ENCODE data around the gene NMNAT2. TPM values are rescaled to one million over a fixed set of nuclear protein-coding genes. Genes with fewer than 3 reads are reported as not detected.

Gene NMNAT2
- polyA plus RNA-seq, 1 experiment = 2.1 TPM

- TF ChIP-seq CTCF (IDR thresholded peaks at IDR 0.05; ENCODE audit: insufficient read depth, low read depth, low read length) = no peak
- DNase-seq (ENCODE audit: low read depth) = no peak
- POLR2A ChIA-PET = no interaction called here
- no peak overlapping the region for H3K4me3 ChIP-seq (ENCODE audit: low read depth, low read length)
- H3K27me3 ChIP-seq (ENCODE audit: control insufficient read depth, insufficient read depth, low read length) = no peaks in the 10 kb centered on the region; the same call in 1 of the 2 replicates
- CTCF ChIA-PET = no interaction called here
- H3K36me3 ChIP-seq (ENCODE audit: control insufficient read depth, insufficient read depth, low read length) = no peaks in the 10 kb centered on the region
Measured at GRCh38 chr1:183460596-183460995, 42.4 kb upstream of the NMNAT2 start.

- Histone ChIP-seq H3K27me3 (ENCODE audit: control insufficient read depth, insufficient read depth, low read length) (no peaks in the 10 kb centered on the region; the same call in 1 of the 2 replicates), H3K36me3 (ENCODE audit: control insufficient read depth, insufficient read depth, low read length) (no peaks in the 10 kb centered on the region), H3K4me3 (ENCODE audit: low read depth, low read length) (no peak overlapping the region)
- TF ChIP-seq CTCF (IDR thresholded peaks at IDR 0.05; ENCODE audit: insufficient read depth, low read depth, low read length) = no peak
- POLR2A ChIA-PET = no interaction called here
- no peak for DNase-seq (ENCODE audit: low read depth)
- CTCF ChIA-PET = no interaction called here
Measured at GRCh38 chr1:183457449-183457848, 39.3 kb upstream of the NMNAT2 start.

GRCh38 chr1:183456826-183457225 is 38.6 kb upstream of the NMNAT2 start:
- H3K36me3 ChIP-seq (ENCODE audit: control insufficient read depth, insufficient read depth, low read length) = no peaks in the 10 kb centered on the region
- H3K4me3 ChIP-seq (ENCODE audit: low read depth, low read length) = no peak overlapping the region
- CTCF ChIA-PET = no interaction called here
- no peak for DNase-seq (ENCODE audit: low read depth)
- H3K27me3 ChIP-seq (ENCODE audit: control insufficient read depth, insufficient read depth, low read length) = no peaks in the 10 kb centered on the region; the same call in 1 of the 2 replicates
- TF ChIP-seq CTCF (IDR thresholded peaks at IDR 0.05; ENCODE audit: insufficient read depth, low read depth, low read length) = no peak
- POLR2A ChIA-PET = no interaction called here

GRCh38 chr1:183454377-183454776 is 36.2 kb upstream of the NMNAT2 start:
- Histone ChIP-seq H3K4me3 (ENCODE audit: low read depth, low read length) (no peak overlapping the region), H3K27me3 (ENCODE audit: control insufficient read depth, insufficient read depth, low read length) (no peaks in the 10 kb centered on the region; the same call in 1 of the 2 replicates), H3K36me3 (ENCODE audit: control insufficient read depth, insufficient read depth, low read length) (no peaks in the 10 kb centered on the region)
- peak; percentile 34 for DNase-seq (ENCODE audit: low read depth)
- TF ChIP-seq CTCF (IDR thresholded peaks at IDR 0.05; ENCODE audit: insufficient read depth, low read depth, low read length) = no peak
- POLR2A ChIA-PET = no interaction called here
- CTCF ChIA-PET = no interaction called here

GRCh38 chr1:183450093-183450492 is 31.9 kb upstream of the NMNAT2 start:
- H3K27me3 ChIP-seq (ENCODE audit: control insufficient read depth, insufficient read depth, low read length) = no peaks in the 10 kb centered on the region
- DNase-seq (ENCODE audit: low read depth) = no peak
- TF ChIP-seq CTCF (IDR thresholded peaks at IDR 0.05; ENCODE audit: insufficient read depth, low read depth, low read length) = no peak
- POLR2A ChIA-PET = no interaction called here
- no peak overlapping the region for H3K4me3 ChIP-seq (ENCODE audit: low read depth, low read length)
- CTCF ChIA-PET = no interaction called here
- H3K36me3 ChIP-seq (ENCODE audit: control insufficient read depth, insufficient read depth, low read length) = no peaks in the 10 kb centered on the region
